Breast epithelium (tissue), 3 donors: ENCODE data around the gene PLP1.

Source experiments
- POLR2A ChIP-seq: fragments of 450-650 bp; IDR thresholded peaks from one replicate; pipeline ENCODE4 v1.6.1; 2016; ENCODE audit warnings: antibody characterized with exemption, mild to moderate bottlenecking, moderate library complexity
- POLR2AphosphoS5 ChIP-seq, 3 donors: sonication (generic); formaldehyde crosslinking; IDR thresholded peaks; one replicate each; pipeline ENCODE4 v1.6.1; 2017; ENCODE audit warnings: antibody characterized with exemption in 3 of 3
- TF ChIP-seq, protein P1 (sequence below), 3 donors: fragments of 450-650 bp; IDR thresholded peaks; one replicate each; pipeline ENCODE4 v1.5.1; 2016 to 2017; ENCODE audit warnings: antibody characterized with exemption in 3 of 3, mild to moderate bottlenecking in 3 of 3, moderate library complexity in 3 of 3

DNA sequence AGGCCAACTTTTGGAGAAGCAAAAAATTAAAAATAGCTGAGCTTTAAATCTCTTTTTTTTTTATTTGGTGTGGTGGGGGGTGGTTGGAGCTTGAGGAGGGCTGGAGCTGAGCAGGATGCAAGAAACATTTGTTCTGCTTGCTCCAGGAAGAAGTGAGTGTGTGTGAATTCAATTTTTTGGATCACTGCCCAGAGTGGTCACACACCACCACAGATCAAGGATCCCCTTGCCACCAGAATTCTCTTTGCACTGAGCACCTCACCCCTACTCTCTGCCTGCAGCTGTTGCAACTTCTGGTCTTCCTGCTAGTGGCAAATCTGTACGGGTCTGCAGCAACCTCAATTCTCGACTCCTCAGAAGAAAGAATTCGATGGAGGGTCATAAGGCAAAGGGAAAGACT is 19.9 kb upstream of the PLP1 start:
- TF ChIP-seq, protein P1, sequence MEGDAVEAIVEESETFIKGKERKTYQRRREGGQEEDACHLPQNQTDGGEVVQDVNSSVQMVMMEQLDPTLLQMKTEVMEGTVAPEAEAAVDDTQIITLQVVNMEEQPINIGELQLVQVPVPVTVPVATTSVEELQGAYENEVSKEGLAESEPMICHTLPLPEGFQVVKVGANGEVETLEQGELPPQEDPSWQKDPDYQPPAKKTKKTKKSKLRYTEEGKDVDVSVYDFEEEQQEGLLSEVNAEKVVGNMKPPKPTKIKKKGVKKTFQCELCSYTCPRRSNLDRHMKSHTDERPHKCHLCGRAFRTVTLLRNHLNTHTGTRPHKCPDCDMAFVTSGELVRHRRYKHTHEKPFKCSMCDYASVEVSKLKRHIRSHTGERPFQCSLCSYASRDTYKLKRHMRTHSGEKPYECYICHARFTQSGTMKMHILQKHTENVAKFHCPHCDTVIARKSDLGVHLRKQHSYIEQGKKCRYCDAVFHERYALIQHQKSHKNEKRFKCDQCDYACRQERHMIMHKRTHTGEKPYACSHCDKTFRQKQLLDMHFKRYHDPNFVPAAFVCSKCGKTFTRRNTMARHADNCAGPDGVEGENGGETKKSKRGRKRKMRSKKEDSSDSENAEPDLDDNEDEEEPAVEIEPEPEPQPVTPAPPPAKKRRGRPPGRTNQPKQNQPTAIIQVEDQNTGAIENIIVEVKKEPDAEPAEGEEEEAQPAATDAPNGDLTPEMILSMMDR (IDR thresholded peaks at IDR 0.05): no peak
- no peak for TF ChIP-seq POLR2A
- no peak for TF ChIP-seq POLR2AphosphoS5 (IDR thresholded peaks at IDR 0.05)
